Limb (tissue), 2 donors: ENCODE results near the gene ZNF521.

Source experiments
- DNase-seq, 2 donors: peaks; one replicate each; pipeline ENCODE4 v3.0.0-alpha.2; 2016; ENCODE audit errors: extremely low spot score in 2 of 2

The ZNF521 gene

GRCh38 chr18:25125680-25126079, 226.3 kb downstream of the ZNF521 start:
- no peak for DNase-seq

DNA sequence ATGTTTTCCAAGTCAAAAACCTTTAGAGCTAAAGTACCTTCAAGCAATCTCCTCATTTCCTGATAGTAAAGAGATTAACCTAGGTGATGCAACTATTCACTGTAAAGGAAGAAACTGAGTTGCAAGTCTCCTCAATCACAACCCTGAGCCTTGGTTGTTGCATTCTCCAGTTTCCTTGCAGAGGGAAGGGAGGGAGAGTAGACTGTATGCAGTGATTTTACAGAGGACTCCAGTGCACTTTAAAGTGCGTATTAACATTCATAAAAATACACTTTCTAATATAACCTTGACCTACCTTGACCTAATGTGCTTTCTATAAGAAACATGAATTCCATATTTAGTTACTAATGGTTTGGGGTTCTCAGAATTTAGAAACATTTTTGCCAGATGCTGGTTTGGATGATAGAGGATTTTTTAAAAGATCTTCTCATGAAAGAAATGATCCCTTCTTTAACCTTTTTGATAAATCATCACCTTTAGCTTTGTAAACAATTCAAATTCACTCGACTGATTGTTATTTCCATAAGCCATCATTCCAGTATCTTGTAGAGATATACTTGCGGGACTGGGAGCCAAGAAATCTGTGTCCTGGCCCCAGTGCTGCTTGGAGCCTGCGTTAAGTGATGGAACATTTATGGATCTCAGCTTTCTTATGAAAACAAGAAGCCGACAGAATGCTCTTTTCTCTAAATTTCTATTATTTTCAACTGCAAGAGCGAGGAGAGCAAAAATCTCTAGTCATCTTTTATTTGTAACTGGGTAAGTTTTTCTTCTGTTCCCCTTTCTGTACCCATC, 228.3 kb downstream of the ZNF521 start:
- no peak for DNase-seq

- no peak for DNase-seq
Measured at GRCh38 chr18:25121442-25121841, 230.5 kb downstream of the ZNF521 start.

DNA sequence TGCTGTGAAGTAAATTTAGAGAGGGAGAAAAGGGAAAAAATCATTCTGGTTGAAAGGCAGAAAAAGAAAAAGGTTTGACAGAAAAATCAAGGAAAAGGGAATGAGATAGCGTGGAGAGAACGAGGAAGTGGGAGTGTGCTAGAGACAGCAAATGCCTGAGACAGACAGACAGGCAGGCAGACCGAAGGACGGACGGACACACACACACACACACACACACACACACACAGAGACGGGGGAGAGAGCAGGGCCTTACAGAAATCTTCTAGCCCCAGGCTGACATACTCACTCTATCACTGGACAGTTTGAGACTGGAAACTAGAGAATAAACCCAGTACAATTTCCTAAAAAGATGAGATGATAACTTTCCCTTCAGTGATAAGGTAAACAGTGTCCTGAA, 238.4 kb downstream of the ZNF521 start:
- no peak for DNase-seq

- peak in 1 of 2 donors; percentile 35 for DNase-seq
Measured at GRCh38 chr18:25112821-25113434, 239.0 kb downstream of the ZNF521 start.

DNA sequence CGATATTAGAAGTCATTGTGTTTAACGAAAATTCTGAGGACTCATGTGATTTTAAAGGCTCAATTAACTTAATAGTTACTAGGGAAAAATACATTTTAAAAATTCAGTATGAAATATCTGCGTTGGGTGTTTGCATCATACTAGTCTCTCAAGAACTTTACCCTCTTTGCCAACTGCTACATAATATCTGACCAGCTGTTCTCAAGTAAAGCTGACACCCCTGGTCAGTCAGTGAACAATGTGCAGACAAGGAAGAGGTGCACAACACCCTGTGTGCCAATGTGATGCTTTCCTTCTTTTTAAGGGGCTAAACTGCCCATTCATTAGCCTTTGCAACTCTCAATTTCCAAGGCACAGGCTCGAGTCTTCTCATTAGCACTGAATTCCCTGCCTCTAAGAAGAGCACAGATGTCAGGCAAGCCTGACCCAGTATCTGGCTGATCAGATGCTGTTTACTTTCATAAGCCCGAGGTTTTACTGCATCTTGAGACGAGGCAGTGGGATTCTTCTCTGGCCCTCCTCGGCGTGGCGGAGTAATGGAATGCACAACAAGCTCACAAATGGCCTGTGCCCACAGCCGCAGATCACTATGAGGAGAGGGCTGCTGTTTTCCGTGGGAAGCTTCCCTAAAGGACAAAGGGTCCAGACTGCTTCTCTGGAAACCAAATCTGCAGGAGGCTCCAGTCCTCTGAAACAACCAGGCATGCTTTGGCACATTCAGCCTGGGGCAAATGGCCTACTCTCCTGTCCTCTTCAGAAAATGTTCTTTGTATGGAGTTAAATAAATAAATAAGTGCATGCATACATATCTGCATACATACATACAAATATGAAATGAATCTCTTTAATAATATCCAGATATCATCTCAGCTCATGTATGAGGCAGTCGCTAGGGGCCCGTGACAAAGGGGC, 240.3 kb downstream of the ZNF521 start:
- DNase-seq = peak in 1 of 2 donors; percentile 34

- DNase-seq = no peak
Measured at GRCh38 chr18:25109484-25109883, 242.5 kb downstream of the ZNF521 start.

DNA sequence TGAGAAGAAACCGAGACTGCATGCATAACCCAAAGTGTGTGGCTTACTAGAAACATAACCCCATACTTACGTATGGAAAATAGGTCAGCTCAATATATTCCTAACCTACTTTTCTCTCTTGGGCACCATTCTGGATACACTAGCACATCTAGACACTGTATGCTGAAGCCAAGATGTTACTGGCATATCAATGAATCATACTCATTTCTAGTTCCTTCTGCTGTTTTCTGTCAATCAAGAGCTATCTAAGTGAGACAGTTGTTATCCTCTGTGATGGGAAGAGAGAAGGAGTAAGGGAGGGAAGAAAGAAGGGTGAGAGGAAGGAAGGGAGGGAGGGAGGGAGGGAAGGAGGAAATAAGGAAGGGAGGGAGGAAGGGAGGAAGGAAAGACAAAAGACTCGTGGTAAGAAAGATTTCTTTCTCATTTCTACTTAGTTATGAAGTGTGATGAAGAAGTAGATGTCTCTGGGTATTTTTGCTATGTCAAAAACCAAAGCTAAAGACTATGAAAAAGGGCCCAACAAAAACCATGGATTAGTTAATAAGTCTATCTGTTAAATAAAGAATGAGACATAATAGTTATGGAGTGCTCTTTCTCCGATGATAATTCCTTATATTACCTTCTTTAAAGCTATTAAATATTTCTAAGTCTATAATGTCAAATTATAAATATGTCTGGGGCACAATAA, 248.4 kb downstream of the ZNF521 start:
- DNase-seq = no peak

DNA sequence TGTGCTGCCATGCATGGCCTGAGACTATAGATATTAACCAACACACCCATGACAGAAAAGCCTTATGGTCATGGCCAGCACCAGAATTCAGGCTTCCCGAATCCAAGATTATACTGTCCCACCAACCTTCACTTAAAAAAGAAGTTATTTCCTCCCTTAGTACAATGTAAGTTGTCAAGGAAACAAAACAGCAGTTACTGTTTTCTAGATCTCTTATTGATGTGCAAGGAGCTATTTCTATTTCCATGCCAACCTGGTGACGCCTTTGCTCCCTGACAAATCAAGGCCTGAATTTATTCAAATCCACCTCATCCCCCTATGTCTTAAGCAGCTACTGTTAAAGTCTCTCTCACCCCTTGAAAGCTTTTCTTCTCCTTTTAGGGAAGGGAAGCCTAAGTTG, 249.3 kb downstream of the ZNF521 start:
- no peak for DNase-seq

DNA sequence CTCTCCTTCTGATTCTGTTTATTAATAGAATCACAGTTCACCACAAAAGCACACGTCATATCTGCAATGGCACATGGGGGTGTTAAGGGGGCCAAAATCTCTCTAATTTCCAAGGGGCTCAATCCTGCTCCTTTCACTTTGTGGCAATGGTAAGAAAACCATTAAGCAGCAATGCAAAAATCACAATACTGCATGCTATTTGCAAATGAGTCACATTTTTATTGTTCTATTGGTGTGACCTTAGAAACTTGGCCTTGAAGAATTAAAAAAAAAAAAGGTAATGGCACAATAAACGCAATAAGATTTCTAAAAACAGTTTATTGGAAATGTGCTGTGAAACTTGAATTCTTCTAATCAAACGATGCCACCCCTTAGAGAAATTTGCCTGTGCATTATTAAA, 251.5 kb downstream of the ZNF521 start:
- no peak for DNase-seq

DNA sequence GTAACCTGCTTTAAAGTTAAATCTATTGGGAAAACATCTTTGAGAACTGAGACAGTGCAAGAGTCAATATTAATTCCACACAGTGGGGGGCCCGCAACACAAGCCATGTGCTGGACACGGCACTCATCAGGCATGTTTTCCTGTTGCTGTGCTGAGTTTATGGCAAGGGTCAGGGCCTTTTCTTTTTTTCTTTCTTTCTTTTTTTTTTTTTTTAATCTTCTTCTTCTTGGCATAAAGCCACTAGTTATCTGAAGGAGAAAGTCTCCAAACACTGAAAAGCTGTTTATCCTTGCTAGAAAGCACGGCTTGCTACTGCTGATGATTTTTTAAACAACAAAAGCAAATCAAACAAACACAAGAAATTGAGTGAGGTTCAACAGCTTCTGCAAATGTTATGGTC, 252.1 kb downstream of the ZNF521 start:
- no peak for DNase-seq

- no peak for DNase-seq
Measured at GRCh38 chr18:25097569-25098056, 254.4 kb downstream of the ZNF521 start.

DNA sequence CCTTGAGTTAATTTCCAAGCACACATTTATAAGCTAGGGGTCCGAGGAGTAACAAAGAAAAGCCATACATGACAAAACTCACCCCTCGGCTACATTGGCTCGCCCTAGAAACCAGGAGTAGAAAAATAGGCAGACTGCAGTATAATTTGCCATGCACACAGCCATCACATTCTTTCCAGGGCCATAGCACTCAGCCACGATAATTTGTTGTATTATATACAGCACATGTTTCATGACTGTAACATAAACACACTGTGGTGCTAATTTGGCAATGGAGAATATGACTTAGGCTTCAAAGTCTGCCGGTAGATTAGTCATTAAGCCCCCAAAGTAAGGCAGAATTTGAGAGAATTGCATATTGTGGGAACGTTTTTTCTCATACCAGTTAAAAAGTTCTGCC, 254.9 kb downstream of the ZNF521 start:
- no peak for DNase-seq

DNA sequence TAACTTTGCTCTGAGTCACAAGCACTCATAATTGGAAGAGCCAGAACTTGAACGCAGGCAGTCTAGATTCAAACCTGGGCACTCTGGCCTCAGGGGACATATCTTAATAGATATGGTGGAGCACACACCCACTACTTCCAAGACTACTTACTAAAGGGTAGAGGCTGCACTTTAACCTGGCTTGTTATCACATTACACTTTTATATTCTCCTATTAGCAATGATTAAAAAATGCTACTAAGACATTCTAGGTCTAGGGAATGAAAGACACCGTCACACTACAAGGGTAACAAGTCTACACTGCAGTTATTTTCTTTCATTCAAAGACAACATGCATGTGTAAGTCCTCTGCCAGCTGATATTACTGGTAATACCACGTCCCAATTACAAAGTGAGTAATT, 258.8 kb downstream of the ZNF521 start:
- no peak for DNase-seq

DNA sequence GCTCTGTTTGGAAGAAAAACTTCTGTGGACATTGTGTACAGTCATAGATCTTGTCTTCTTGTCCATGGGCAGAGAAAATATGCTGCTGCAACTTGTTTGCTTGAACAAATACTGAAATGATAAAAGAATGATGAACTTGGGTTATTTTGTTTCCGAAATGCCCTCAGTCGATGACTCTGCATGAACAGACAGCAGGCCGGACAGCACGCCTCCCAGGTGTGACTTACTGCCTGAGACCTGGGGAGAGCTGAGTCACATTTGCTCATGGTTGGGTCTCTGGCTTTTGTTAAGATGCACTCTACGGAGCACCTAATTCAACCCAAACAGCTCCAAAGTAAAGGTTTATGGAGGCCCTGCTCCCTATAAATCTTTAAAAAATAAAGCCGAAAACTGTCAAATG, 262.5 kb downstream of the ZNF521 start:
- DNase-seq = no peak

GRCh38 chr18:25086876-25087275, 265.1 kb downstream of the ZNF521 start:
- no peak for DNase-seq

- no peak for DNase-seq
Measured at GRCh38 chr18:25081001-25081400, 271.0 kb downstream of the ZNF521 start.

- no peak for DNase-seq
Measured at GRCh38 chr18:25080211-25080610, 271.8 kb downstream of the ZNF521 start.

- no peak for DNase-seq
Measured at GRCh38 chr18:25077944-25078723, 273.8 kb downstream of the ZNF521 start.
